ENCODE results near the gene FSTL3.

Gene FSTL3

DNA sequence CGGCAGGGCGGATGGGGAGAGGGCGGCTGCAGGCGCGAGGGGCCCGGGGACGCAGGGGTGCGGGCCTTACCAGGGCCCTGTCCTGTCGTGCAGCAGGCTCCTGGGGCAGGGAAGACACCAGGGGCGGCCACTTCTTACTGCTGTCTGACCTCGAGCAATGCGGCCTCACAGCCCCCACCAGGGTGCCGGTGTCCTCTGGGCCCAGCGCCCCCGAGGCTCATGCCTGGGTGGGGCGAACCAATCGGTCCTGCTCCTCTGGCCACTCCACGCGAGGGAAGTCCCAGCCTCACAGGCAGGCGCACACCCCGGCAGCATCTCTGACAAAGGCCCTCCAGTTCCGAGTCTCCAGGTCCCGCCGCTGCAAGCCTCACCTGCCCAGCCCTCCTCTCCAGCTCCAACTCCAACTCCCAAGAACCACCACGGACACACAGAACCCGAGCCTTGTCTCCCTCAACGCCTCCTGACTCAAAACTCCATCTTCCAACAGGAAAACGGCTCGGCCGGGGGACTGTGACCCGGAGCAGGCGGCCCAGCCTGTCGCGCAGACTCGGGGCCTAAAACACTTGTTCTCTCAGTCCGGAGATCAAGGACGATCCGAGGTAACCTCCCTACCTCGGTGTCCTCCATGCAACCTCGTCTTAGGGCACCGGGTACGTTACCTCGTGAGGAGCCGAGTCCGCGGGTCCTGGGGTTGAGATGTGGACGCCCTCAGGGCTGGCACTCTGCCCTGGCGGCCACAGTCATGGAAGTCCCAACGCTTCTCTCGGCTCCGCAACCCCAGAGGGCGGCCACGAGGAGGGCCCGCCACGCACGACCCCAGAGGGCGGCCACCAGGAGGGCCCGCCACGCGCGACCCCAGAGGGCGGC is 30.0 kb upstream of the FSTL3 start:
- no peak for DNase-seq

DNA sequence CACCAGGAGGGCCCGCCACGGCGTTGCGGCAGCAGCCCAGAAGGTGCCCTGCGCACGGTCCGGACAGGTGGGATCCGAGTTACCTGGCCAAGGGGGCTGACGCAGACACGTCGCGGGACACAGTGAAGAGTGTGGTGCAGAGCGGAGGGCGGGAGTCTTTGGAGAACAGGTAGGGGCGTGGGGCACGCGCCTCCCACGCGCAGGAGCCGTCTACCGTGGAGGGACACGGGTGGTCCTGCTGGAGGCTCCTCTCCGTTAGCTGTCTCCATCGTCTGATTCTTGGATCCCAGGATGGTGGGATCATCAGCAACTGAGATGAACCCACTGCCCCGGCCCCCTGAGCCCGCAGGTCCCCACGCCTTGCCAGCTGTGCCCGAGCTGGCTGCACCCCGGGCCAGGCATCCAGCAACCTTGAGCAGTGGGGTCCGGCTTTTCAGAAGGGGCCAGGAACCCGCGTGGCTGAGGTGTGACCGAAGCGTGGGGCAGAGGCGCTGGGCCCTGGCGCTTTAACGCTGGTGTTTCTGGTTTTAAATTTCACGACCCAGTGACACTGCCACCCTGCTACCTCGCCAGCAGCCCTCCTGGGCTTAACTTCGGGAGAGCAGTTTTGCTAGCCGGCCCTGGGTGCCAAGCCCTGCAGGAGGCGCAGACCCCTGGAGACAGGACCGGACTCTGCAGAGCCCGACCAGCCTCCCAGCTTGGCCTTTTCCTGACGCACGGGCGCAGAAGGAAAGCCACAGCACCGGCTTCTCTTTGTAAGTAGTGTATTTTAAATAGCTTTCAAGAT is 29.2 kb upstream of the FSTL3 start:
- DNase-seq: no peak

DNA sequence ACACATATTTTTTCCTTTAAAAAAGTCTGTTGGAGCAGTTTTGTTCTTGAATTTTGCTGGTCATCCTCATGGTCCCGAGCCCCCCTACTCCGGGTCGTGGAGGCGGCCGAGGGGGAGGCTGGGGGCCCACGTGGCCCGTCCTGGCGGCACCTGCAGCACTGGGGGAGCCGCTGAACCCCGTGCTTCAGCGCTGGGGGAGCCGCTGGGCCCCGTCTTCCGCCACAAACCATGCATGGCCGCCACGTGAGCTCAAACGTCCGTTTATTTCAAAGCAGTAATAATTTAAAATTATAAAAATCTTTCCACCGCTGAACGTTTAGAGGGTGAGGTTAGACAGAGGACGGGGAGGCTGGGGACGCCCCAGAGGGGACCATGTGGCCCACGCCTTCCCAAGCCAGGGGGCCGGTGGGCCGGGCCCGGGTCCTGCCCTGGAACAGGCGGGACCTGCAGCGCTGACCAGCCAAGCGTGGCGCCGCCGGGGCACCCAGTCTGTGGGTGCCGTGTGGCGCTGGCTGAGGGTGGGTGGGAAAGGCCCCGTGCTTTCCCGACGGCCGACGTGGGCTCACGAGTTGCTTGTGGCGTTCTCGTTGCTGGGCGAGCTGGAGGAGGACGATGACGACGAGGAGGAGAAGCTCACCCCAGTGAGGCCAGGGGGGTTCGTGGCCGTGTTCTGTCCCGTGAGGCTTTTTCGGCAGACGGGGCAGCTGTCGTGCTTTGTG is 28.5 kb upstream of the FSTL3 start:
- no peak for DNase-seq

DNA sequence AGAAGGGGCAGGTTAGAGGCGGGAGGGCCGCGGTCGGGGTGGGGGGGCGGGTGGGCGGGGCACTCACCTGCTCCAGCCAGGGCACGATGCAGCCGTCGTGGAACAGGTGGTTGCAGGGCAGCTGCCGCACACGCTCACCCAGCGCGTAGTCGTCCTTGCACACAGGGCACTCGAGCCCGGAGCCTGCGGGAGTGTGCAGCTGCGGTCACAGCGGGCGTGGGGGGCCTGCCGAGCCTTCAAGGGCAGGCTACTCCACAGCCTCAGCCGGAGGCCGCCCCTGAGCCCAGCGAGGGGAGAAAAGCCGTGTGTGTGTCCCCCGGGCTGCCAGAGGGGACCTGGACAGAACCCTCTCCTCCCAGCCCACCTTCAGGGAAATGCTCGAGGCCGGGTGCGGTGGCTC is 27.9 kb upstream of the FSTL3 start:
- no peak for DNase-seq

DNA sequence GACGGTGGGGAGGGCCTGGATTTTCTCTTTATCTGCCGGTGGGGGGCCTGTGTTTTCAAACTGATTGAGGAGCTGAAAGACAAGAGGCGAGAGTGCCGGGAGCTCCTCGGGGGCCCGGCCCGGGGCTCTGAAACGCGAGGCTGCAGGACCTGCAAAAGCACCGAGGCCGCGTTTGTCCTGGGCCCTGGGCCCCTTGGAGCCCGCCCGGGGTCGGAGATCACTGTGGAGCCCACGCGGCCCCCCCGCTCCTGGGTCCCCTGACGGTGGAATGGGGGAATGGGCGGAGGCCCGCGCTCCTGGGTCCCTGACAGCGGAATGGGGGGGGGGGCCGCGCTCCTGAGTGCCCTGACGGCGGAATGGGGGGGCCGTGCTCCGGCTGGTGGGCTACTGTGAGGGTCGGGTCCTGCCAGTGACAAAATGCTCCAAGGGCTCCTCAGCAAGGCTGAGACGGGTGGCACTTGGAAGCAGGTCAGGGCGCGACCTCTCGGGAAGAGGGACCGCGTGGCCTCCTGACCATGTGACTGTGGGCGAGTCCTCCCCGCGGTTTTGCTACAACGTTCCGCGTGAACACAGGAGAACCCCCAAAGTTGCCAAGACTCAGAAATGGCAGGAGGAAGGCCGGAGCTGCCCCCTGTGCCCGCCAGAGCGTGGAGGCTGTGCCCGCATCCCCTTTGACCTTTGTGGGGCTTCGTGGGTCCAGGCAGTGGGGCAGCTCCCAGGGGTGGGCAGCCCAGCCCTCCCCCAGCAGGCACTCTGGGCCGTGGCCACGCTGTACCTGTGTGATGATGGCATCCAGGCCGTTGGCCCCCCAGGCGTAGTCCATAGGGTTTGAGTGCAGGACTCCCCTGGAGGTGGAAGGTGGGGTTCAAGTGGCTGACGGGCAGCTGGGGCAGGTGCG is 27.0 kb upstream of the FSTL3 start:
- no peak for DNase-seq

DNA sequence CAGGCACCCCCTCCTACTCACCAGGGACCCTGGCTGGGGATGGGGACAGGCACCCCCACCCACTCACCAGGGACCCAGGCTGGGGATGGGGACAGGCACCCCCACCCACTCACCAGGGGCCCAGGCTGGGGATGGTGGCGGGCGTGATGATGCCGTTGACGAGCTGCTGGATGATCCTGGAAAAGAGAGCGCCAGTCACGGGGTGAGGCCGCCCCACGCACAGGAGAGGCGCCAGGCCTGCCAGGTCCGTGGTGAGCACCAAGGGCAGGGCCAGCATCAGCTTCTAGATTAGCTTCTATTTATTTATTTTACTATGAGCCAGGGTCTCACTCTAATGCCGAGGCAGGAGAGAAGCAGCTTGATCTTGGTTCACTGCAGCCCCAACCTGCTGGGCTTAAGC is 26.1 kb upstream of the FSTL3 start:
- DNase-seq: no peak

DNA sequence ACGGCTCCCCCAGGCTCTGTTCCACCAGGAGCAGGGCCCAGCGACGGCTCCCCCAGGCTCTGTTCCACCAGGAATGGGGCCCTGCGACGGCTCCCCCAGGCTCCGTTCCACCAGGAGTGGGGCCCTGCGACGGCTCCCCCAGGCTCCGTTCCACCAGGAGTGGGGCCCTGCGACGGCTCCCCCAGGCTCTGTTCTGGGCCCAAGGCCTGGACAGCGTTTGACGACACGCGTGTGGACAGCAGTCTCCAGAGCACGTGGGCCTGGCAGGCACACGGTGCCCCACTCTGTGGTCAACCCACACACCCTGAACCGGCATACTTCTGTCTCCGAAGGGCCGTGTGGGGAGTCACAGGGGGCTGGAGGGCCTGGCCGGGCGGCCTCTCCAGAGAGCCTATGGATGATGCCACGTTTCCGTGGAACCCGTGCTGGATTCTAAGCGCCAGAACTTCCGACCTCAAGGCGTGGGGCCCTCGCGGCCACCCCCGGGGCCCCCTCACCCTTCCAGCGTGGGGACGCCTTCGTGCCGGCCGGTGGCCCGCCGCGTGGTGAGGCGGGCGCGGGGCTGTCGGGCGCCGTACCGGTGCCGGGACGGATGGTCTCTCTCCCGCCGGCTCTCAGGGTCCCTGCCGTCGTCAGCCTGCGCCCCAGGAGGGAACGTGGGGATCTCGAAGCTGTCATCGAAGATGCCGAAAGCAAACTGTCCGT is 24.9 kb upstream of the FSTL3 start:
- DNase-seq: no peak

DNA sequence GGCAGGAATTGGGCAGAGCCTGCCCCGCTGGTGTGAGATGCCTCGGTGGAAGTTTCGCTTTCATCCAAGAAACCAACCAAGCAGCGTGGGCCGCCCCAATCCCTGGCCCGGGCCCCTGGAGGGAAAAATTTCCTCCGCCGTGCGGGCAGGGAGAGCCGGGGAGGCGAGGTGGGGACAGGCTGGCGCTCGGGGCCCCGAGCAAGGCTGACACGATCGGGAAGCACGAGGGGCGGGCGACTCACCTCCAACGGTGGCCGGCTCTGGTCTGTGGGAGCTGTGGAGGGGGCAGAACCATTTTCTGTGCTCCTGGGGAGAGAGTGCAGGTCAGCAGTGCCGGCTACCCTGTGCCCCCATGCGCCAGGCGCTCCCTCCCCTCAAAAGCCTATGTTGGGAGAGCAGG is 24.2 kb upstream of the FSTL3 start:
- DNase-seq: no peak

DNA sequence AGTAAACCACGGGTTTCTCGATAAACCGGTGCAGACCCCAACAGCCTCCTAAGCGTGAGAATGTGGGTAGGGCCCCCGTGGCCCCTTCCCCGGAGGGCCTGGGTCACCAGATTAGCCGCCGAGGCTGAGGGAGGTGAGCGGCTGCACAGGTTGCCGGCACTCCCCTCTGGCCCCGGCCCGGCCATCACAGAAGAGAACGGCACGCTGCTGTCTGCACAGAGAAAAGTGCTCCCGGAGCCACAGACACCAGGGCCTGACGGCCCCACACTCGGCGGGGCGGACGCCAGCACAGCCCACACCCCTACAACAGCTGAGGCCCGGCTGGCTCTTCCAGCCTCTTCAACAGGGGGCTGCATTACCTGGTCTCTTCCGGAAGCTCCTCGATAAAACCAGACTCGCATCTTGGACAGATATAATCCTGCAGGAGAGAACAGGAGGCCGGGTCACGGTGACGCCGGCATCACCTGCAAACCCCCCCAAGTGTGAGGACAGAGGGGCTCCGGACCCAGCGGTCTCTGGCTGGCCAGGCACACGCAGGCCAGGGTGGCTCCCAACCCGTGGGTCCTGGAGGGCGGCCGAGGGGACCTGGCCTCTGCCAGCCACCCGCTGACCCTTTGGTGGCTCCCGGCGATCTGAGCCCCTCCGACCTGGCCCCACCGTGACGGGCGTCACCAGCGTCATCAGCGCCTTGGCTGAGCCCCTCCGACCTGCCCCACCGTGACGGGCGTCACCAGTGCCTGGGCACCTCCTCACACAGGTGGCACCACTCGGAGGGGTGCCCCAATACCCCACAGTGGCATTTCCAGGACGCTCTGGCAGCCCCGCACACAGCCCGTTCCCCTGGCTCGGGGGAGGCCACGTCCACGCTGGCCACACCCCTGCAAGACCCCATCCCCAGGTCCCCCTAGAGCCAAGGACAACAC is 23.5 kb upstream of the FSTL3 start:
- no peak for DNase-seq

DNA sequence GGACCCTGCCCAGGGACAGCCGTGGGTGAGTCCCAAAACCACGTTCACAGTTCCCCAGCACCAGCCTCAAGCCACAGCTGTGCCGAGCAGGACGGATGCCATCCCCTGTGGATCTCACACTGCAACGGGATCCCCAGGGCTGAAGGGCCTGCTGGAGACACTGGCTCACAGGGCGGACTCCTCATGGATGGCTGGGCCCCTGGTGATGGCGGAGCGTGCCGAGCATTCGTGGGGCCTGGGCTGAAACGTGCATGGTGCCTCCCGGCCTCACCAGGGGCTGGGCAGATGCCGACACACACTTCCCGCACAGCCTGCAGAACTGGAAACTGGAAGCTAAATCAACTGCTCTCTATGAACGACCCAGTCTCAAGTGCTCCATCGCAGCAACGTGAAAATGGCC is 22.8 kb upstream of the FSTL3 start:
- DNase-seq: no peak

DNA sequence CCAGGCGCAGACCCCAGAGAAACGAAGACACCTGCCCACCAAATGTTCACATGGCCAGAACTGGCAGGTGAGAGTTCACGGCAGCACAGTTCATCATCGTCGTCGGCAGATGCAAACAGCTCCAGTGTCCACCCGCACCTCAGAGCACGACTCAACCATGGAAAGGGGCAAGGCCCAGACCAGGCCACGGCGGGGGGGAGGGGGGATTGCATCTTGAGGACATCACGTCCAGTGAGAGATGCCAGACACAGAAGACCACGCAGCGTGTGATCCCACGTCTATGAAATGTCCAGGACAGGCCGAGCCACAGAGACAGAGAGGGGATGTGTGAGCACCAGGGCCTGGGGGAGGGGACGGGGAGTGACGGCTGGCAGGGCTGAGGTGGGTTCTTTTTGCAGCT is 20.5 kb upstream of the FSTL3 start:
- DNase-seq: no peak

DNA sequence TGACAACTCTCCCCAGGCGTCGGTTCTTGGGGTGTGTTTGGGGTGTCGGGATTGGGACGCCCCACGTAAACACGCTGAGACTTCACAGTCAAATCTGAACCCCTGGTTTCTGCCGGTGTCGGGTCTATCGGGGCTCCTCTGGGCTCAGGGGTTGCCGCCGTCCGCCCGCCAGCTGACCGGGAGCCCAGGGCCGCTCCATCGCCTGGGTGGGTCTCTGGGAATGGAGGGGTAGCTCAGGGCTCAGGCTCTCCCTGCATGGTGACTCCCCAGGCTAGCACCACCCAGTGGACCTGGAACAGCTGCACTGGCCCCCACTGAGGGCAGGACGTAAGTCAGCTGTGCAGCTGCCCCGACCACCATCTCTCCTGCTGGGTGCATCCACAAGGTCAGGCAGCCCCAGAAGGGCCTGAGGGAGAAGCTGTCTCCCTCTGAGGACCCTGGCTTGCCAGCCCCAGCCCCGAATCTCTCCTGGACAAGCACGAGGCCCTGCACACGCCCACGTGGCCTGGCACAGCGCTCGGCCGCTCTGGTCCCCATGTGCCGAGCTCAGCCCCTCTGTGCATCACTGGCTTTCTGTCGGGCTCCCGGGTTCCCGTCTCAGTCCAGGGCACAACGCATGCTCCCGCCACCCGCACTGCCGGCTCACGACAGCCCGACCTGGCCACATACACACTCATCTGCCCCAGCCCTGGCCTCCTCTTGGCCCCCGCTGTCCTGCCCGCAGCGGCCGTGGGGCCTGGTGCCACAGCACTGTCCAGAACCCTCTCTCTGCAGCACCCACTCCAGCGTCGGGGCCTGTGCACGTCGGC is 19.2 kb upstream of the FSTL3 start:
- no peak for DNase-seq

DNA sequence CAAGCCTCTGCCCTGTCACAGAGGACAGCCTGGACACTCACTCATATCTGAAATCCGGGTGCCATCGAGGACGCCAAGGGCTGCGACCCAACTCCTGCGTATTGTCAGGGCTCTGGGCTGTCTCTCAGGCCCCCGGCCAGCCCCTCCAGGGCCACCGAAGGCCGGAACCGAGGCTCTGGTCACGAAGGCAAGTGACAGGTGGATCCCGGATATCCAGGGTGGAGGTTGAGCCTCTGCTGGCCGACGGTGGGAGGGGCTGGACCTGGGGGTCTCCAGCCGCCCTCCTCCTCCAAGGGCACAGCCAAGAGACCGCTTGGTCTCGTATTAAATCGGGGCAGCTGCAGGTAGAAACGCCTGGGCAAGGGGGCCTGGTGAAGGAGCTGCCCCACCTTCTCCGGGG is 18.6 kb upstream of the FSTL3 start:
- no peak for DNase-seq

DNA sequence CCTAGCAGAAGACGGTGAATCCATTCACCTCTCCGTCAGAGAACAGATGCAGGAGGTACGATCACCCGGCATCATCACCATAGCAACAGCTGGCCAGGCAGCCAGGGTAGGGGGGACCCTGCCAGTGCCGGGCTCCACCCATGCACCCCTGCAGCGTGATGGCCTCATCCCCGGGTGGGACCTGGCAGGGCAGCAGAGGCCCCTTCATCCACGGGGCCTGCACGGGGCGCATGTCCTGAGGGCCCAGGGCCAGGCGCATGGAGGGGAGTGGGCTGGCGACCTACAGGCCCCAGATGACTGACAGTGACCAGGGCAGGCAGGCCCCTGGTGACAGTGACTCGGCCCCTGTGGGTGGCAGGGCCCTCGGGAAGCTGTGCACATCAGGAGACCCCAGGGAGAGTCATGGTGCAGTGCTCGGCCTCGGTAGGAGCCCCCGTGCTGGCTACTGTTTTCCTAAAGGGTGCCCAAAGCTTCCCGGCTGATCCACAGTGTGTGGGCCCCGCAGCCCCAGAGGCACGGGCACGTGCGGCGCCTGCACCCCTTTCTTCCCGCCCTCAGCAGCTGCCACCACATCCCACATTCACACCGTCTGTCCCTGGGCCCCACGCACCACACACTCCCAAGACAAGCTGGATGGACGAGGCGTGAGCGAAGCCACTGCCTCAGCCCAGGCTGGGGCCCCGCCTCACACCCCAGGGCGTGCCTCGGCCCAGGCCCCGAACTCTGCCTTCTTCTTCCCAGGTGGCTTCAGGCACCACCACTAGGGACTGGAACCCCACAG is 17.9 kb upstream of the FSTL3 start:
- no peak for DNase-seq

DNA sequence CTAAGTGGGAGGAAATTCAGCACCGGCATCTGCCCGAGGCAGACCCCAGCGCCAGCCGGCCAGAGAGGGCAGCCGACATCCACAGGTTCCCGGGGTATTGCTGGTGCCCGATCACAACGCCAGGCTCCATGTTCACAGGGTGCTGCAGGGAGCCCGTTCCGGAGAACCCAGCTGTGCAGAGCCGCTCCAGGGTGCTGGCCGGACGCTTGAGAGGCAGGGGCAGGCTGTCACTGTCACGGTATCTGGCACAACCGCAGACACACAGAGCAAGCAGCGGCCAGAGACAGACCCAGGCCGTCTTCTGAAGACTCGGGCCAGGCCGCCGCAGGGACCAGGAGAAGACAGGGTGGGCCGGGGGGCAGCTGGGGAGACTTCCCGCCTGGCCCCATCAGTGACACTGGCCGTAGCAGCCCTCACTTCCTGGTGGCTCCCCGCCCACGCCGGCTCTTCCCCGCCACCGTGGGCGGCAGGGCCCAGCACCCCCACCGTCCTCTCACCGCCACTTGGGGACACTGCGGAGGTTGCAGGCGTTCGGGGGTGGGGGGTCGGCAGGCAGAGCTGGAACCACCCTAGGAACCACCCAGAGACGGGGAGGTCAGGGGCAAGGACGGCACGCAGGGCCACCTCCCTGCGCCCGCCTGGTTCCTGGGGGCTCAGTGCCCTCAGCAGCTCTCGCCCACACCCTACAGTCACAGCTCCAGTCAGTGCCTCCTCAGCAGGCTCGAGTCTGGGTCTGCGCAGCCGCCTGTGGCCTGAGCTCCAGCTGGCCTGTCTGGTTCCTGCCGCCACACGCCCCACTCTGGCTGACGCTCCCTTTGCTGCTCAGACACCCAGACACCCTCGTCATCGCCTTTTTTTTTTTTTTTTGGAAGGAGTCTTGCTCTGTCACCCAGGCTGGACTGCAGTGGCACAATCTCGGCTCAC is 17.0 kb upstream of the FSTL3 start:
- DNase-seq: no peak

DNA sequence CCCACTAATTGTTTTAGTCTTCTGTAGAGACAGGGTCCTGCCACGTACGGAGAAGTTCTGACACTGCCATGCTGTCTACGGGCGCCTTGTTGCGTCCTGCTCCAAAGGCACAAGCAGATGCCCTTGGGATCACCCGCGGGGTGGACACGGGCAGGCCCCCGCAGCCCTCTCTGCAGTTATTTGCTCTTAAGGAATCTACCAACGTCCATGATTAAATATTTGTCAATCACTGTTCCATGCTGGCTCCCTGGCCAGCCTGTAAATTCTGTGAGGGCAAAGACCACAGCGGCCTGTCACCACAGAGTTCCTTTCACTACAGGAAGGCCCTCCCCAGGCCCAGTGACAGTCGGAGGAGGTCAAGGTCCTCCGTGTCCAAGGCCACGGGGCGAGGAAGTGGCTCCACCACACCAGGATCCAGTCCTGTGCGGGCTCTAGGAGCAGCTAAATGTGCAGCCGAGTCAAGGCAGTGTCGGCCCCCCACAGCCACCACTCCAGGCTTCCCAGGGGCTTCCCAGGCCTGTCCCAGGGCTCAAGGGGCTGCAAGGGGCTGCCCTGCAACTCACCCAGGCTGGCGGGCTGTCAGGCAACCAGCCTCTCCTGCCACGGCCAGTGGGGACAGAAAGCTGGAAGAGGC is 15.3 kb upstream of the FSTL3 start:
- no peak for DNase-seq

DNA sequence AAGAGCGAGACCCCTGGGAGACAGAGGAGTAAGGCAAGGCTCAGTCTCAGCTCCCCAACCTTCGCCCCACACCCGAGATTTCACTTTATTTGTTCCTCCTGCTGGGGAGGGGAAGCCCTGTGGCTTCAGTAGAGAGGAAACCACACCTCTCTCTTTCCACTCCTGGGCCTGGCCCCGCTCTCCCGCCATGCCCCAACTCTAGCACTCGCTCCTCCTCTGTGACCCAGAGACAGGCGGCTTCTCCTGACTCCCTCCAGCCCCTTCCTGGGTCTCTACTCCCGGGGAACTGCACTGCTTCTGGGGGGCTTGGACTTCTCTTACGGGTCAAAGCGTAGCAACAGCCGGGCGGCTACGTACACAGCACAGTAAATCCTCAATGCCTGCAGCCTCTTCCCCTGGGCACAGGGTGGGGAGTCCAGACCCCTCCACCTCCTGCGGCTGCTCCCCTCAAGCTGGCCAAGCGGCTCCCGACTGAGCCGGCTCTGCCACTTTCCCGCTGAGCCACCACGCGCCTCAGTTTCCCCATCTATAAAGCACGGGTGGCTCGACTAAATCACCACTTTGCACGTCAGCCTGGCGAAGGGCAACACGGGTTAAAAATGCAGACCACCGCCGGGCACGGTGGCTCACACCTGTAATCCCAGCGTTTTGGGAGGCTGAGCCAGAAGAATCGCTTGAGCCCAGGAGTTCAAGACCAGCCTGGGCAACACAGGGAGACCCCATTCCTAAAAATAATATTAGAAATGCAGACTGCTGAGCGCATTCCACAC is 14.6 kb upstream of the FSTL3 start:
- DNase-seq: no peak
